Activated CD4-positive, CD25-positive, alpha-beta regulatory T cell treated with anti-CD3 and anti-CD28 coated beads, Interleukin-2, amount 50 U/mL, for 16 hours (primary cell): ENCODE measurements around the gene PLCD3.
A peak's percentile ranks its signal among the peaks of the same experiment; 100 is the strongest.

Source experiments
- DNase-seq: peaks from one replicate; pipeline ENCODE4 v3.0.0-alpha.2; 2020; ENCODE audit warnings: low read depth, low spot score

Gene PLCD3

DNA sequence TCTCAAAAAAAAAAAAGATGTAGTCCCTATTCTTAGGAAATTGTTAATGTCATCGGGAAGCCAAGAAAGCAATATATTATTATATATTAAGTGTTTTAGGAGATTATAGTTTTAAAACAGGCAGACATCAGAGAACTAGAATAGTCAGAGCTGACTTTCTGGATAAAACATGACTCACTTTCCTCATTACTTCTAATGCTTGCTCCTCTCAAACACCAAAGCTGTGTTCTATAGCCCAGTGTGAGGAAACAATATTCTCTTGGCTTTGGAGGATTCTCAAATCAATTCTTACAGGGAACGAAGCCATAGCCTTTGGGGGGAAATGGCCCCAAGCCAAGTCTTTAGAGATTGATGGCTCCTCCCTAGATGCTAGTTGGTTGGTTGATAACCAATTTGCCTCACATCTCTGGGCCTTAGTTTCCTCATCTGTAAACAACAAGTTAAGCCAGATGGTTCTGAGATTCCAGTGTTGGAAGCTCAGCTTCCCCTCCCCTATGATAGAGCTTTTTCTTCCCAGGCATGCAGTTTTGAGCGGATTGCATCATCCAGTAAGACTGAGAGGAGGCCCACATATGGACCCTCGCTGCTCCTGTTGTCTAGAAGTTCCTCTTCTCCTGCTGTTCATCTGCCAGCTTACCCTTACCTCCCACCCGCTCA is 58.8 kb downstream of the PLCD3 start:
- no peak for DNase-seq

- no peak for DNase-seq
Measured at GRCh38 chr17:45070809-45071208, 61.5 kb downstream of the PLCD3 start.

- DNase-seq = no peak
Measured at GRCh38 chr17:45070001-45070400, 62.3 kb downstream of the PLCD3 start.

DNA sequence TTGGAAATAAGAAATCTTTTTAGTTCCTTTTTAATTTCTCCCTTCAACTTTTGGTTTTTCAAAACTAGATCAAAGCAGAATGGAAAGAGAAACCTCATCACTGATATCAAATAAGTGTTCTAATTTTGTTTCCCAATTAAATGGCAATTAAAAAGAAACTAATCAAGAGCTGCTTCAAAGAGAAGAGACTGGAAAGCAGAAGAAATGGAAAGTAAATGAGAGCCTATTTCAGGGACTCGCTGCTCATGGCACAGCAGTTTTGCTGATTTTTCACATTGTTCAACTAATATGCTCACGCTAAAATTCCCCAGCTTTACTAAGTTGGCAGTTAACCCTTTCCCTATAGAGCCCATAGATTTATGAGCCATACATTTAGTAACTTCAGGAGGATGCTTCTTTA is 64.7 kb downstream of the PLCD3 start:
- DNase-seq = no peak

GRCh38 chr17:45063198-45063597 is 69.1 kb downstream of the PLCD3 start:
- no peak for DNase-seq

- DNase-seq = no peak
Measured at GRCh38 chr17:45061606-45062205, 70.6 kb downstream of the PLCD3 start.

- DNase-seq = peak; percentile 95
Measured at GRCh38 chr17:45060797-45061605, 71.3 kb downstream of the PLCD3 start, which contains the start of gene NMT1. NMT1 (plus strand) TSS chr17:45061317; CDS start chr17:45061330, 13 bp downstream.

DNA sequence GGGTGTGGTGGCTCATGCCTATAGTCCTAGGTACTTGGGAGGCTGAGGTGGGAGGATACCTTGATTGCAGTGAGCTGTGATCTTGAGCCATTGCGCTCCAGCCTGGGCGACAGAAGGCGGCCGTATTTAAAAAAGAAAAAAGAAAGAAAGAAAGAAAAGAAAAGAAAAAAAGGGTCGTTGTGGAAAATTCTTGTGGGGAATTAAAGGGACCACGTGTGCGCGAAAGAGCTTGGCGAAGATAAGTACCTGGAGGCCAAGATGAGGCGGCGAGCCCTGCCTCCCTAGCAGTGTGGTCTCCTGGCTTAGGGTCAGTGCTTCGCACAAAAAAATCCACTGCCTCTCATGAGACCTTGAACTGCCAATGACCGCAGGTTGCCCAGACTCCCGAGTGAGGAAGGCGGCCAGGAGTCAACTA is 71.9 kb downstream of the PLCD3 start:
- no peak for DNase-seq
